ENCODE results near the gene CPTP. TPM values are rescaled to one million over a fixed set of nuclear protein-coding genes. Genes with fewer than 3 reads are reported as not detected.

CPTP gene
- total and polyA plus RNA-seq, 2 of the 13 experiments (the other 11 are each of a cell fraction or from before 2014, with no cell fraction given), result 5.5 to 9.3 TPM

DNA sequence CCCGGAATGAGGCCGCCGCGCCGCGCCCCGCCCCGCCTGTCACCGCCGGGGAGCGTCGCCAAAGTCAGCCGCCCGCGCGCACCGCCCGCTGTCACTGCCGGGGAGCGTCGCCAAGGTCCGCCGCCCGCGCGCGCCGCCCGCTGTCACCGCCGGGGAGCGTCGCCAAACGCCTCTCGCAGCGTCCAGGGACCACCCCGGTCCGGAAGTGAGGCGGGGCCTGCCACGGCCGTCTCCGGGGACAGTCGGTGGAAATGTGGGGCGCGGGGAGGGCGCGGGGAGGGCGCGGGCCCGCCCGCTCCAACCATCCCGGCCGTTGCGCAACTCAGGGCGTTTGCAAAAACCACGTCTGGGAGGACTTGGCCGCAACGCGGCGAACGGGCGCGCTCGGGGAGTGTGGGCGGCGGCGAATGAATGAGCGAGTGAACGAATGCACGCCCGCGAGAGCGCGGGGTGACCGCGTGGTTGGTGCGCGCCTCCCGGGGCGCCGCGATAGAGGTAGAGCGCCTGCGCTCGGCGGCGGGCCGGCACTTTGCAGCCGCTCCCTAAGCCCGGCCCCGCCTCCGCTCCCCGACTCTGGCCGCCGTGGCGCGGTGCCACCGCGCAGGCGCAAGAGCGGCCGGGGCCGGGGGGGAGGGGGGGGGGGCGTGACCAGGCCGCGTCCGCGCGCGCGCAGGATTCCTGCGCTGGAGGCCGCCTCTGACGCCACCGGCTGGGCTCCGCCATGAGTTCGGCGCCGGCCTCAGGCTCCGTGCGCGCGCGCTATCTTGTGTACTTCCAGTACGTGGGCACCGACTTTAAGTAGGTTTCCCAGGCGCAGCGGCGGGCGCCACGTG is 16.5 kb upstream of the CPTP start, which contains the start of the genes ACAP3 and PUSL1 (continued):
- peak; percentile 37 for TF ChIP-seq PATZ1 (CRISPR knock-in tag; IDR thresholded peaks at IDR 0.05)
- TF ChIP-seq SOX6 (IDR thresholded peaks at IDR 0.05), result no peak
- TF ChIP-seq SOX6 (CRISPR knock-in tag; IDR thresholded peaks at IDR 0.05), result peak; percentile 38; the same call in 1 of the 2 replicates
- TF ChIP-seq GLMP (CRISPR knock-in tag; IDR thresholded peaks at IDR 0.05; ENCODE audit: borderline replicate concordance), result no peak
- peak; percentile 88 for TF ChIP-seq DMAP1 (CRISPR knock-in tag; IDR thresholded peaks at IDR 0.05)
- no peak for TF ChIP-seq ZUFSP (CRISPR knock-in tag; IDR thresholded peaks at IDR 0.05; ENCODE audit: borderline replicate concordance)
- peak; percentile 11; the same call in 1 of the 2 replicates for TF ChIP-seq TBX2 (CRISPR knock-in tag; IDR thresholded peaks at IDR 0.05; ENCODE audit: borderline replicate concordance)
- TF ChIP-seq, protein P1, sequence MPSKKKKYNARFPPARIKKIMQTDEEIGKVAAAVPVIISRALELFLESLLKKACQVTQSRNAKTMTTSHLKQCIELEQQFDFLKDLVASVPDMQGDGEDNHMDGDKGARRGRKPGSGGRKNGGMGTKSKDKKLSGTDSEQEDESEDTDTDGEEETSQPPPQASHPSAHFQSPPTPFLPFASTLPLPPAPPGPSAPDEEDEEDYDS (CRISPR knock-in tag; IDR thresholded peaks at IDR 0.05), result peak; percentile 21; the same call in 1 of the 2 replicates
- peak; percentile 64 for TF ChIP-seq ZNF788 (CRISPR knock-in tag; IDR thresholded peaks at IDR 0.05; ENCODE audit: borderline replicate concordance)
- TF ChIP-seq MED13 (CRISPR knock-in tag; IDR thresholded peaks at IDR 0.05), result no peak
- peak; percentile 62; the same call in 1 of the 2 replicates for TF ChIP-seq TFDP1 (CRISPR knock-in tag; IDR thresholded peaks at IDR 0.05; ENCODE audit: borderline replicate concordance)
- TF ChIP-seq ZNF879 (CRISPR knock-in tag; IDR thresholded peaks at IDR 0.05), result 0 out of 2 replicates have a peak, but pooled peaks have one; percentile 36
- no peak for TF ChIP-seq ZNF644 (CRISPR knock-in tag; IDR thresholded peaks at IDR 0.05; ENCODE audit: low read depth)
- TF ChIP-seq, protein P2, sequence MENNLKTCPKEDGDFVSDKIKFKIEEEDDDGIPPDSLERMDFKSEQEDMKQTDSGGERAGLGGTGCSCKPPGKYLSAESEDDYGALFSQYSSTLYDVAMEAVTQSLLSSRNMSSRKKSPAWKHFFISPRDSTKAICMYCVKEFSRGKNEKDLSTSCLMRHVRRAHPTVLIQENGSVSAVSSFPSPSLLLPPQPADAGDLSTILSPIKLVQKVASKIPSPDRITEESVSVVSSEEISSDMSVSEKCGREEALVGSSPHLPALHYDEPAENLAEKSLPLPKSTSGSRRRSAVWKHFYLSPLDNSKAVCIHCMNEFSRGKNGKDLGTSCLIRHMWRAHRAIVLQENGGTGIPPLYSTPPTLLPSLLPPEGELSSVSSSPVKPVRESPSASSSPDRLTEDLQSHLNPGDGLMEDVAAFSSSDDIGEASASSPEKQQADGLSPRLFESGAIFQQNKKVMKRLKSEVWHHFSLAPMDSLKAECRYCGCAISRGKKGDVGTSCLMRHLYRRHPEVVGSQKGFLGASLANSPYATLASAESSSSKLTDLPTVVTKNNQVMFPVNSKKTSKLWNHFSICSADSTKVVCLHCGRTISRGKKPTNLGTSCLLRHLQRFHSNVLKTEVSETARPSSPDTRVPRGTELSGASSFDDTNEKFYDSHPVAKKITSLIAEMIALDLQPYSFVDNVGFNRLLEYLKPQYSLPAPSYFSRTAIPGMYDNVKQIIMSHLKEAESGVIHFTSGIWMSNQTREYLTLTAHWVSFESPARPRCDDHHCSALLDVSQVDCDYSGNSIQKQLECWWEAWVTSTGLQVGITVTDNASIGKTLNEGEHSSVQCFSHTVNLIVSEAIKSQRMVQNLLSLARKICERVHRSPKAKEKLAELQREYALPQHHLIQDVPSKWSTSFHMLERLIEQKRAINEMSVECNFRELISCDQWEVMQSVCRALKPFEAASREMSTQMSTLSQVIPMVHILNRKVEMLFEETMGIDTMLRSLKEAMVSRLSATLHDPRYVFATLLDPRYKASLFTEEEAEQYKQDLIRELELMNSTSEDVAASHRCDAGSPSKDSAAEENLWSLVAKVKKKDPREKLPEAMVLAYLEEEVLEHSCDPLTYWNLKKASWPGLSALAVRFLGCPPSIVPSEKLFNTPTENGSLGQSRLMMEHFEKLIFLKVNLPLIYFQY (CRISPR knock-in tag; IDR thresholded peaks at IDR 0.05; ENCODE audit: borderline replicate concordance), result no peak
- TF ChIP-seq, protein P3, sequence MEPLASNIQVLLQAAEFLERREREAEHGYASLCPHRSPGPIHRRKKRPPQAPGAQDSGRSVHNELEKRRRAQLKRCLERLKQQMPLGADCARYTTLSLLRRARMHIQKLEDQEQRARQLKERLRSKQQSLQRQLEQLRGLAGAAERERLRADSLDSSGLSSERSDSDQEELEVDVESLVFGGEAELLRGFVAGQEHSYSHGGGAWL (CRISPR knock-in tag; IDR thresholded peaks at IDR 0.05), result peak; percentile 62; the same call in 1 of the 2 replicates
- 0 out of 2 replicates have a peak, but pooled peaks have one; percentile 15 for TF ChIP-seq ZNF850 (CRISPR knock-in tag; conservative IDR thresholded peaks at IDR 0.05)
- TF ChIP-seq YEATS2 (CRISPR knock-in tag; IDR thresholded peaks at IDR 0.05; ENCODE audit: borderline replicate concordance), result 0 out of 2 replicates have a peak, but pooled peaks have one; percentile 41
